Hepatocyte (in vitro differentiated cells): ENCODE measurements around the gene PPP2R3A.

ENCODE experiments used
- CTCF ChIP-seq: fragments of 200-600 bp; sonication (generic); IDR thresholded peaks from 2 replicates; pipeline ENCODE4 v1.5.1; 2016; ENCODE audit warnings: antibody characterized with exemption, mild to moderate bottlenecking; ENCODE audit not compliant: poor library complexity
- EZH2 ChIP-seq: fragments of 200-600 bp; sonication (generic); IDR thresholded peaks from 2 replicates; pipeline ENCODE4 v1.6.1; 2016; ENCODE audit warnings: antibody characterized with exemption, mild to moderate bottlenecking, borderline replicate concordance
- EZH2phosphoT487 ChIP-seq: fragments of 200-600 bp; sonication (generic); IDR thresholded peaks from one replicate; pipeline ENCODE4 v1.6.1; 2018; ENCODE audit warnings: antibody characterized with exemption, mild to moderate bottlenecking, low read depth, moderate library complexity; ENCODE audit not compliant: unreplicated experiment, severe bottlenecking

GRCh38 chr3:136197159-136197793 is 231.7 kb downstream of the PPP2R3A start:
- TF ChIP-seq EZH2 (no peak), CTCF (no peak), EZH2phosphoT487 (no peak)
